RWPE2 (cell line): ENCODE measurements around the gene ARL5B.

ENCODE experiments used
- ATAC-seq: fragments of 200-7000 bp; cut with Tn5 transposase; 3 replicates; pipeline ENCODE4 v1.9.1; 2021; ENCODE audit warnings: low read depth
- DNase-seq: peaks from one replicate; pipeline ENCODE4 v3.0.0-alpha.2; 2020; ENCODE audit warnings: low spot score
- H3K27ac ChIP-seq: fragments of 450-650 bp; 2 replicates; pipeline ENCODE4 v1.5.1; 2017; ENCODE audit warnings: mild to moderate bottlenecking; ENCODE audit not compliant: poor library complexity, severe bottlenecking
- H3K27me3 ChIP-seq: fragments of 250-450 bp; sonication (Bioruptor Pico); 2 replicates; pipeline ENCODE4 v1.5.1; 2021; ENCODE audit warnings: mild to moderate bottlenecking, moderate library complexity; ENCODE audit not compliant: insufficient read depth, poor library complexity, severe bottlenecking
- H3K36me3 ChIP-seq: fragments of 250-450 bp; sonication (Bioruptor Pico); 2 replicates; pipeline ENCODE4 v1.5.1; 2020; ENCODE audit warnings: low read depth, mild to moderate bottlenecking, moderate library complexity
- H3K4me1 ChIP-seq: fragments of 250-450 bp; sonication (Bioruptor Pico); 2 replicates; pipeline ENCODE4 v1.5.1; 2021; ENCODE audit warnings: mild to moderate bottlenecking, moderate library complexity; ENCODE audit not compliant: insufficient read depth, poor library complexity, severe bottlenecking
- H3K4me3 ChIP-seq: fragments of 250-450 bp; sonication (Bioruptor Pico); 2 replicates; pipeline ENCODE4 v1.5.1; 2021; ENCODE audit warnings: mild to moderate bottlenecking, moderate library complexity; ENCODE audit not compliant: severe bottlenecking
- H3K9me3 ChIP-seq: fragments of 250-450 bp; sonication (Bioruptor Pico); 2 replicates; pipeline ENCODE4 v1.5.1; 2021; ENCODE audit warnings: mild to moderate bottlenecking, moderate library complexity; ENCODE audit not compliant: severe bottlenecking
- TF ChIP-seq, protein P1 (sequence below): fragments of 450-650 bp; IDR thresholded peaks from one replicate; pipeline ENCODE4 v1.5.1; 2017; ENCODE audit warnings: mild to moderate bottlenecking, moderate library complexity; ENCODE audit not compliant: poor library complexity, severe bottlenecking

Gene ARL5B, protein sequence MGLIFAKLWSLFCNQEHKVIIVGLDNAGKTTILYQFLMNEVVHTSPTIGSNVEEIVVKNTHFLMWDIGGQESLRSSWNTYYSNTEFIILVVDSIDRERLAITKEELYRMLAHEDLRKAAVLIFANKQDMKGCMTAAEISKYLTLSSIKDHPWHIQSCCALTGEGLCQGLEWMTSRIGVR

DNA sequence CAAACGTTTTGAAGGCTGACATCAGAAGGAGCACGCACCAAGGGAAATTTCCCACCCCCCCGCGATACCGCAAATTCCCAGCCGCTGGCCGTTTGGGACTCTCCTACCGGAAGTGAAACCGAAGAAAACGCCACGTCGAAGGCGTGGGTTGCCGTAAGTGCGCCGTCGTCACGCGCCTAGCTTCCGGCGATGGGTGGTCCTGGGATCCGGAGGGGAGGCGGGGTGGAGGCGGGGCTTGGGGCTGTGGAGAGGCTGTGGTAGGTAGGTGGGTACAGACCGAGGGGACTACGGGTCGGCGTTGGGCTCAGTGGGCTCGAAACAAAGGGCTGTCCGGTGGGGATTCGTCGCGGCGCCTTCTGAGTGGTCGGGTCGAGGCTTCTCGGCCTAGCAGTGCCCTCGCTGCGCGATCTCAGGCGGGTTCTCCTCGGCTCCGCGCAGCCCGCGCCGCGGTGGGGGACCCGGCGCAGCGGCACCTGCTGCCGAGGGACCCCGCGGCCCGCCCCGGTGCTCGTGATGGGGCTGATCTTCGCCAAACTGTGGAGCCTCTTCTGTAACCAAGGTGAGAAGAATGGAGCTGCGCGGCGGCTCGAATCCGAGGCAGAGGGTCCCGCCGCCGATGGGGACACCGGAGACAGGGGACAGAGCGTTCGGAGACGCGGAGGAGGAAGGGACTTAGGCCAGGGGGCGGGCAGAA is at the start of gene ARL5B:
ARL5B (plus strand) TSS at position 307 of the 694 bp plus-strand sequence; CDS start at position 514, 207 bp downstream.
- Histone ChIP-seq H3K27ac (peak within 1 kb of the TSS; percentile 85), H3K36me3 (peaks cover 10% of the 10 kb centered on the region; the same call in 1 of the 2 replicates), H3K4me1 (peaks cover 15% of the 10 kb centered on the region), H3K27me3 (no peaks in the 10 kb centered on the region), H3K9me3 (no peaks in the 10 kb centered on the region), H3K4me3 (peak within 1 kb of the TSS; percentile 82)
- peak; percentile 92 for ATAC-seq
- TF ChIP-seq, protein P1, sequence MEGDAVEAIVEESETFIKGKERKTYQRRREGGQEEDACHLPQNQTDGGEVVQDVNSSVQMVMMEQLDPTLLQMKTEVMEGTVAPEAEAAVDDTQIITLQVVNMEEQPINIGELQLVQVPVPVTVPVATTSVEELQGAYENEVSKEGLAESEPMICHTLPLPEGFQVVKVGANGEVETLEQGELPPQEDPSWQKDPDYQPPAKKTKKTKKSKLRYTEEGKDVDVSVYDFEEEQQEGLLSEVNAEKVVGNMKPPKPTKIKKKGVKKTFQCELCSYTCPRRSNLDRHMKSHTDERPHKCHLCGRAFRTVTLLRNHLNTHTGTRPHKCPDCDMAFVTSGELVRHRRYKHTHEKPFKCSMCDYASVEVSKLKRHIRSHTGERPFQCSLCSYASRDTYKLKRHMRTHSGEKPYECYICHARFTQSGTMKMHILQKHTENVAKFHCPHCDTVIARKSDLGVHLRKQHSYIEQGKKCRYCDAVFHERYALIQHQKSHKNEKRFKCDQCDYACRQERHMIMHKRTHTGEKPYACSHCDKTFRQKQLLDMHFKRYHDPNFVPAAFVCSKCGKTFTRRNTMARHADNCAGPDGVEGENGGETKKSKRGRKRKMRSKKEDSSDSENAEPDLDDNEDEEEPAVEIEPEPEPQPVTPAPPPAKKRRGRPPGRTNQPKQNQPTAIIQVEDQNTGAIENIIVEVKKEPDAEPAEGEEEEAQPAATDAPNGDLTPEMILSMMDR, result no peak
- peak; percentile 96 for DNase-seq

DNA sequence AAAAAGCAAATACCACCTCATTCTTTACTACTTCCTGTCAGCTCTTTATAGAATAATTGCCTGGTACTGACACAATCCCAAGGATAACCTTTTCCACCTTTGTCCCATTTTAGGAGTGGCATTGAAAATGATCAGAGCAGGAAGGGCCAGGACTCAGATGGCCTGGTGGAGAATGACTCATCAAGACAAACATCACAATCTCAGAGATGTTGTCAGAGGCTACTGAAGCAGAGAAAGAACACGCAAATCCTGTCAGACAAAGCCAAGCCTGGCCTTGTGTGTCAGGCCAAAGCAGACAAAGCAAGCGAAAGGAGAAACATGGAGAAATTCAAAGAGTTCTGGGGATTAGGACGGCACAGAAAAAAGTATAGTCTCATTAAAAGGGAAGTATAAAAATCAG is 48.7 kb upstream of the ARL5B start:
- H3K27ac ChIP-seq, result peak overlapping the region; percentile 72
- DNase-seq, result no peak
- TF ChIP-seq, protein P1, result no peak

DNA sequence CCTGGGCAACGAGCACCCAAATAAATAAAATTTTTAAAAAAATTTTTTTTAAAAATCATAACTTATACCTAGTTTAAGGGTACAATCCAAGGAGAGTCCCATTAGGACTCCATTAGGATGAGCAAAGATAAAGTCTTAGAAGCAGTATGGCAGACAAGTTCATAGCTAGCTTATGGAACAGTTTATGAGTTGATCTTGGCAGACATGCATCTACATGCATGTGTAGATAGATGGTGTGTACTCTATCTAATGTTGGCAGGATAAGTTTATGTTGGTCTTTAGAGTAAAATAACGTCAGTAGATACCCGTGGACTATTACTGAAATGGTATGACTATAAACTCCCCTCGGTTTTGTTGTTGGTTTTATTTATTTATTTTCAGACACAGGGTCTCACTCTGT is 48.1 kb upstream of the ARL5B start:
- Histone ChIP-seq H3K9me3 (no peaks in the 10 kb centered on the region), H3K27ac (peak overlapping the region; percentile 72), H3K4me1 (peaks cover 42% of the 10 kb centered on the region), H3K4me3 (no peak overlapping the region), H3K36me3 (peaks cover 48% of the 10 kb centered on the region), H3K27me3 (no peaks in the 10 kb centered on the region)
- no peak for ATAC-seq
- TF ChIP-seq, protein P1, result no peak
- no peak for DNase-seq

More for the DNA sequence above, 48.7 kb upstream of the ARL5B start:
- H3K4me1 ChIP-seq, result peaks cover 42% of the 10 kb centered on the region
- H3K9me3 ChIP-seq, result no peaks in the 10 kb centered on the region
- no peak overlapping the region for H3K4me3 ChIP-seq
- H3K27me3 ChIP-seq, result no peaks in the 10 kb centered on the region
- peaks cover 54% of the 10 kb centered on the region for H3K36me3 ChIP-seq
- ATAC-seq, result peak; percentile 88

DNA sequence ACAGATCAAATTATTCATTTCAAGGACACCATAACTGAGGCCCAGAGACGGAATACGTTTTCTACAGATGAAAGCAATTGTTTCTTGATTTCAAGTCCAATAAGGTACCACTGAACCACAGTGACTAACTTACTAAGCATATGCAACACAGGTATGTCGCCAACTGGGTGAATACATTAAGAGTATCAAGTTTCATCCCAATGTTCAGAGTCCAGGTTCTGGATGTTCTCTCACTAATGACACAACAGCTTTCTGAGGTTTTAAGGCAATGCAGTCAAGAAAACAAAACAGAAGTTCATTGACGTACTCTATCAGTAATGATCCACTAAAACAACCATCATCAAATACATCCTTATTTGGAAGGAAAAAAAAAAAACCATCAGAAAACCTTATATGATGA is 43.6 kb upstream of the ARL5B start:
- TF ChIP-seq, protein P1, result no peak
- ATAC-seq, result peak; percentile 52
- Histone ChIP-seq H3K9me3 (no peaks in the 10 kb centered on the region), H3K36me3 (peaks cover 36% of the 10 kb centered on the region), H3K27ac (no peak overlapping the region), H3K27me3 (no peaks in the 10 kb centered on the region), H3K4me1 (peaks cover 13% of the 10 kb centered on the region), H3K4me3 (no peak overlapping the region)
- no peak for DNase-seq

DNA sequence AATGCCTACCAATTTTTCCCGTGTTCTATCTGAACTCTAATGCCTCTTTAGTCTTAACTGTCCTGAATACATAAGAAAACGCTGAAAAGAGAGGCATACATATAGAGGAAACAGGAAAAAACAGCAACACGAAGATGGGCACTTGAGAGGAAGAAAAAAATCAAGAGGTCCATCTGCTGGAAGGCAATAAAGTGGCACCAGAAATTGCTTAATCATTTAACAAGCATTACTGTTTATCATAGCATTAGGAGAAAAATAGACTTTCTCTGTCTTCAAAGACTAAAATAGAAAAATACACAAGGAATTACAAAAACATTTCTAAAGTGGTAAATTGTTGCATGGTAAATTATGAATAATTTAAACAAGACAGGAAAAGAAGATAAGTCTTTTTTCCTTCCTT is 42.9 kb upstream of the ARL5B start:
- Histone ChIP-seq H3K27ac (no peak overlapping the region), H3K27me3 (no peaks in the 10 kb centered on the region), H3K9me3 (no peaks in the 10 kb centered on the region), H3K36me3 (peaks cover 43% of the 10 kb centered on the region), H3K4me3 (no peak overlapping the region), H3K4me1 (peaks cover 6% of the 10 kb centered on the region)
- TF ChIP-seq, protein P1, result peak; percentile 17
- no peak for DNase-seq
- ATAC-seq, result no peak
